ENCODE data around the gene PLS1. TPM values are rescaled to one million over a fixed set of nuclear protein-coding genes. Genes with fewer than 3 reads are reported as not detected.

Gene PLS1
- total RNA-seq, 1 experiment from 2014 or later = 38.8 TPM

DNA sequence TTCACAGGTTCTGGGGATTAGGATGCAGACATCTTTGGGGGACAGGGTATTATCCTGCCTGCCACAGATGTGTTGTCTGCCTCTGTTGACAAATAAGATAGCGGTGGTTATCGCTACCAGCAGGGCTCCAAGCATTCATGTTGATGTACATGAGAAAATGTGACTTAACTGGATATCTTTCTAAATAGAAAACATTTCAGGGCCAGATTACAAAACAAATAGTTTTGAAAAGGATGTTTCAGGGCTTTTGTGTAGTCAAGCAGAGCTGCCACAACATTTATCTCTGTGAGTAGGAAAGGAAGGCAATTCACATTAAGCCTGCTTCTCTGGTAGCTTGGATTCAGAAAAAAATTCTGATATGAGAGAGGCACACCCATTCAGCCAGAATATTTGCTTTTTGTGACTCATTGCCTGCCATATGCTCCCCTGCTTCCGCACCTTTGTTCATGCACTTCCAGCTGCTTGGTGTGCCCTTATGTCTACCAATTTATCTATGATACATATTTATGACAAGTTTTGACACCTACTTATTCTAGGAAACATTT is 22.8 kb downstream of the PLS1 start:
- Histone ChIP-seq H4K20me1 (ENCODE audit: insufficient read depth) (no peaks in the 10 kb centered on the region), H3K27me3 (ENCODE audit: insufficient read depth, low read length) (no peaks in the 10 kb centered on the region), H3K4me2 (ENCODE audit: low read length) (peak overlapping the region; percentile 46), H3K4me1 (ENCODE audit: control insufficient read depth in 1 of 2, insufficient read depth in 2 of 2, low read length in 2 of 2) (peaks cover 11 to 13% of the 10 kb centered on the region in 2 experiments), H3K36me3 (ENCODE audit: control insufficient read depth in 1 of 2, insufficient read depth in 2 of 2, low read length in 2 of 2) (no peaks in the 10 kb centered on the region), H3K9me2 (ENCODE audit: insufficient read depth) (no peaks in the 10 kb centered on the region; the same call in 1 of the 2 replicates), H3K9ac (ENCODE audit: low read length) (no peak overlapping the region), H3K27ac (ENCODE audit: low read depth, low read length) (no peak overlapping the region), H3K4me3 (replicated peaks in 1 of 2; ENCODE audit: low read depth in 1 of 2, low read length in 2 of 2) (no peak overlapping the region), H3K9me3 (ENCODE audit: control insufficient read depth in 1 of 2, insufficient read depth in 1 of 2, low read depth in 1 of 2, low read length in 2 of 2) (no peaks in the 10 kb centered on the region), H3K79me2 (ENCODE audit: insufficient read depth, low read length) (no peaks in the 10 kb centered on the region; the same call in 1 of the 2 replicates), H2AFZ (ENCODE audit: low read depth, low read length, poor library complexity, severe bottlenecking) (no peak overlapping the region)
- ChIA-PET RAD21 (ENCODE audit: low non-redundant PET in 1 of 2, low total read pairs in 2 of 2, uncharacterized antibody in 2 of 2, unreplicated experiment in 2 of 2) (no interaction called here), POLR2A (no interaction called here), CTCF (no interaction called here)
- DNase-seq (ENCODE audit: low read depth, low spot score) (no peak), ATAC-seq (peak; percentile 77)
- BruUV-seq (replicated peaks) = no TSS peak
- no peak for TF ChIP-seq ELF1 (IDR thresholded peaks at IDR 0.05; ENCODE audit: borderline replicate concordance, low read depth)
- TF ChIP-seq, protein P1, sequence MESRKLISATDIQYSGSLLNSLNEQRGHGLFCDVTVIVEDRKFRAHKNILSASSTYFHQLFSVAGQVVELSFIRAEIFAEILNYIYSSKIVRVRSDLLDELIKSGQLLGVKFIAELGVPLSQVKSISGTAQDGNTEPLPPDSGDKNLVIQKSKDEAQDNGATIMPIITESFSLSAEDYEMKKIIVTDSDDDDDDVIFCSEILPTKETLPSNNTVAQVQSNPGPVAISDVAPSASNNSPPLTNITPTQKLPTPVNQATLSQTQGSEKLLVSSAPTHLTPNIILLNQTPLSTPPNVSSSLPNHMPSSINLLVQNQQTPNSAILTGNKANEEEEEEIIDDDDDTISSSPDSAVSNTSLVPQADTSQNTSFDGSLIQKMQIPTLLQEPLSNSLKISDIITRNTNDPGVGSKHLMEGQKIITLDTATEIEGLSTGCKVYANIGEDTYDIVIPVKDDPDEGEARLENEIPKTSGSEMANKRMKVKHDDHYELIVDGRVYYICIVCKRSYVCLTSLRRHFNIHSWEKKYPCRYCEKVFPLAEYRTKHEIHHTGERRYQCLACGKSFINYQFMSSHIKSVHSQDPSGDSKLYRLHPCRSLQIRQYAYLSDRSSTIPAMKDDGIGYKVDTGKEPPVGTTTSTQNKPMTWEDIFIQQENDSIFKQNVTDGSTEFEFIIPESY (IDR thresholded peaks at IDR 0.05; ENCODE audit: extremely low read depth, insufficient replicate concordance, low read length) = no peak
- TF ChIP-seq, protein P2, sequence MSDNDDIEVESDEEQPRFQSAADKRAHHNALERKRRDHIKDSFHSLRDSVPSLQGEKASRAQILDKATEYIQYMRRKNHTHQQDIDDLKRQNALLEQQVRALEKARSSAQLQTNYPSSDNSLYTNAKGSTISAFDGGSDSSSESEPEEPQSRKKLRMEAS (IDR thresholded peaks at IDR 0.05) = 0 out of 2 replicates have a peak, but pooled peaks have one; percentile 18
- no peak for TF ChIP-seq CBX3 (IDR thresholded peaks at IDR 0.05; ENCODE audit: low read depth)
- no peak for TF ChIP-seq SIN3A (IDR thresholded peaks at IDR 0.05; ENCODE audit: low read depth)
- TF ChIP-seq, protein P3, sequence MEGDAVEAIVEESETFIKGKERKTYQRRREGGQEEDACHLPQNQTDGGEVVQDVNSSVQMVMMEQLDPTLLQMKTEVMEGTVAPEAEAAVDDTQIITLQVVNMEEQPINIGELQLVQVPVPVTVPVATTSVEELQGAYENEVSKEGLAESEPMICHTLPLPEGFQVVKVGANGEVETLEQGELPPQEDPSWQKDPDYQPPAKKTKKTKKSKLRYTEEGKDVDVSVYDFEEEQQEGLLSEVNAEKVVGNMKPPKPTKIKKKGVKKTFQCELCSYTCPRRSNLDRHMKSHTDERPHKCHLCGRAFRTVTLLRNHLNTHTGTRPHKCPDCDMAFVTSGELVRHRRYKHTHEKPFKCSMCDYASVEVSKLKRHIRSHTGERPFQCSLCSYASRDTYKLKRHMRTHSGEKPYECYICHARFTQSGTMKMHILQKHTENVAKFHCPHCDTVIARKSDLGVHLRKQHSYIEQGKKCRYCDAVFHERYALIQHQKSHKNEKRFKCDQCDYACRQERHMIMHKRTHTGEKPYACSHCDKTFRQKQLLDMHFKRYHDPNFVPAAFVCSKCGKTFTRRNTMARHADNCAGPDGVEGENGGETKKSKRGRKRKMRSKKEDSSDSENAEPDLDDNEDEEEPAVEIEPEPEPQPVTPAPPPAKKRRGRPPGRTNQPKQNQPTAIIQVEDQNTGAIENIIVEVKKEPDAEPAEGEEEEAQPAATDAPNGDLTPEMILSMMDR (IDR thresholded peaks at IDR 0.05 in 2 of 3, conservative IDR thresholded peaks at IDR 0.05 in 1 of 3; ENCODE audit: borderline replicate concordance in 1 of 3, insufficient read depth in 1 of 3, low read depth in 2 of 3, low read length in 2 of 3) = no peak
- no peak for TF ChIP-seq EZH2phosphoT487 (IDR thresholded peaks at IDR 0.05; ENCODE audit: borderline replicate concordance)
- TF ChIP-seq JUND (IDR thresholded peaks at IDR 0.05) = peak; percentile 26; the same call in 1 of the 2 replicates
- intact Hi-C loops (cut with micrococcal nuclease) = no loop called here

Data from HCT116 (cell line).